Activated CD4-positive, alpha-beta T cell treated with anti-CD3 and anti-CD28 coated beads for 24 hours (primary cell): Measurements from ENCODE around the gene NALCN.

ENCODE experiments used
- DNase-seq, 2 donors: peaks; one replicate each; pipeline ENCODE4 v3.0.0-alpha.2; 2020; ENCODE audit warnings: low read depth in 2 of 2

The NALCN gene

DNA sequence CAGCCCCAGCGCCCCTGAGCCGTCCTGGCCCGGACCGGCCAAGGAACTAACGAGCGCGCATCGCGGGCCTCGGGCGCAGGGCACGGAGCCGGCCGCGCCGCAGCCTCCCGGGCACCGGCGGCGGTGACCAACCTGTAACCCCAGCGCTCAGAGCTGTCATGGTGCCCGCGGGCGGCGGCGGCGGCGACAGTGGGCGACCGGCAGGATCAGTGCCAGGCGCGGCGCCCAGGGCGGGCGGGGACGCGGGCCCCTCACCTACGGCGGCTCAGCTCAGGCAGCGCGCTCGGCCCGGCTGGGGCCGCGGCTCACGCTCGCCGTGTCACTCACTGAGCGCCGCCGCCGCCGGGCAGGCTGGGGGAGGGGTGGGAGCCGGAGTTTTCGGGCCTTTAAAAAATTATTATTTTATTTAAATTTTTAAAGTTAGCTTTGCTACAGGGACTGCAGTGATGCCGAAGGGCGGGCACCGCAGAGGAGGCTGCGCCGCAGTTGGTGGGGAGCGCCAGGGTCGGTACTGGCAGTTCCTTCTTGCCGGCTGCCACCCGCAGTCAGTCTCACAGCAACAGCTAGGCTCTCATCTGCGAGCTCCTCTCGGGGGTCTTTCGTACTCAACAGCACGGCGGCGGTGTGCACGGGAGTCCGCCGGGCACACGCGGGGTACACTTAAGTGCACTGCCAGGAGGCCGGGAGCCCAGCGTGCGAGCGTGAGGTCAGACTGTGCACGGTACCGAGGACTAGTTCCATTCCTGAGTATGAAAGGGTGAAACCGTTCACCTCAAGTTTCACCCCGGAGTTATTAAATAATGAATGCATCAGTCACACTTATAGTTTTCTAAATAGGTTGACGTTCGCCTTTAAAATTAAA is at the start of gene NALCN:
Gene NALCN (minus strand): TSS at position 328 of the 862 bp plus-strand sequence. CDS start 17,382 bp downstream, outside the sequence.
- DNase-seq: no peak

DNA sequence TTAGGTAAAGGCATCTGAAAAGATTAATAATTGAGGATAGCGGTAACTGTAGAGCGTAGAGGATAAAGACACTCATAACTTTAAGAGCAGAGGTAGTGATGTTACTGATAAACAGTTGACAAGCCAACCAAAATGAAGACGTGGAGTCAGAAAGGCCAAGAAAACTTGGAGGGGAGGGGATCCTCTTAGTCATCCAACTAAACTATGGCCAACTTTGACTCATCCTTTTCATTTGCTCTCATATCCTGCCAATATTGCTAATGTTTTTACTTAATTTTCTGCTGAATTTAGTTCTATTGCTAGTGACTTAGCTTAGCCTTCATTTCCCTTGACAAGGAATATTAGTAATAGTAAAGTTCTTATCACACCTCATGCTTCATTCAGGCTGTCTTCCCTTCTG is 49.6 kb upstream of the NALCN start:
- DNase-seq: no peak

DNA sequence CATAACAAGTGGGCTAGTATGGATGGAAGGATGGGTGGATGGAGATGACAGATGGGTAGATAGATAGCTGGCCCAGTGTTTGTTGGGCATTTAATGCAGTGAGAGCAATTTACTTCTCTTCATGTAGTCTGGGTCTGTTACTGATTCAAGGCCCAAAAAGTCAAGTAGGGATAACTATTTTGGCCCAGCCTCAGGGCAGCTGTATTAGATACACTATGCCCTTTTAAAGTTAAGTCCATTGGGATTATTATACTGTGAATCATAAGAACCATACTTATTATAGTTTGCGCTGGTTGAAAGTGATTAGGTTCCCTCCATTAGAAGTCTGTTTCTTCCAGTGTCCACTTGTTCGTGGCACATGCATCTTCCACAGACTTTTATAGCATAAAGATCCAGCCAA is 40.9 kb upstream of the NALCN start:
- no peak for DNase-seq

DNA sequence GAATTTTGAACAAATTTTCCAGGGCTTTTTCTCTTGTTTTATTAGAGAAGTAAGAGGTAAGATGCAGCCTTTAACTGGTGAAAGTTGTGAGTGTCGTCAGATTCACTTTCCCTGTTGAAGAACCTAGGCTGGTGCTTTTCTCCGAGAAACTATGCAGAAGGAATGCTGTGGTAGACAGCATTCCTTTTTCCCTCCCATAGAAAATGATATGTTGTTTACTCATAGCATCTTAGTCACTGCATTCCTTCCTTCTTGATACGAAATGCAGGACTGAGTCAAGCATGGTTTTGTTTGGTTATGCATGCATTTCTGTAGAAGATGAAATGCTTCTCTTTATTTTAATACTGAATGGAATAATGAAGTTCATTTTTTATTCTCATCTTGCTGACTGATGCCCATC is 39.6 kb upstream of the NALCN start:
- DNase-seq: no peak

DNA sequence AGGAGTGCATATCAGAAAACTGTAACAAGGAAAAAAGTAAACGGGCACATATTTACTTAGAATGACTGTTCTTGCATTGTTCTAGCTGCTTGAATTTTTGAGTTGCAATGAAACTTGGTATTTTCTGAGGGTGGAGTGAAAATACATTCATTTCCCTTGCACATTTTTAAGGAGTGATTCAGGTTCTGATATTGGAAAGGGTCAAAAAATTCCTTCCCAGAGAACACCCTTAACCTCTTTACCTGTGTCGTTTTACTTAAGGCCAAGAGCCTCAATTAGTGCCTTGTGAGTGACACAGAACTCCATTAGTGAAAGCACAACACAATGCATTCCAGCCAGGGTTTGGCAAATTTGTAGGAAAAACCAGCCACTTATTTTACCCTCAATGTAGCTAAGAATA is 38.5 kb upstream of the NALCN start:
- no peak for DNase-seq

DNA sequence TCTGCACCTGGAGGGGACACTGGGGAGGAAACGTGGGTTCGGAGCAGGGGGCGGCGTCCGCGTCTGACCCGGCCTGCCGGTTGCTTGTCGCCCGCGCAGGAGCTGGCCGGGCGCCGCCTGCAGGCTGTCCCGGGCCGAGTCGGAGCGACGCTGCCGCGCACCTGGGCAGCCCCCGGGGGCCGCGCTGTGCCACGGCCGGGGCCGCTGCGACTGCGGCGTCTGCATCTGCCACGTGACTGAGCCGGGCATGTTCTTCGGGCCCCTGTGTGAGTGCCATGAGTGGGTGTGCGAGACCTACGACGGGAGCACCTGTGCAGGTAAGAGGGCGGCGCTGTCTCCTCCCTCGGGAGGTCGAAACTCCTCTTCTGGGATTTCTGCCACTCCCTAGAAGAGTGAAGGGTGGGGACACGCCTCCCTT is 37.5 kb upstream of the NALCN start:
- no peak for DNase-seq

DNA sequence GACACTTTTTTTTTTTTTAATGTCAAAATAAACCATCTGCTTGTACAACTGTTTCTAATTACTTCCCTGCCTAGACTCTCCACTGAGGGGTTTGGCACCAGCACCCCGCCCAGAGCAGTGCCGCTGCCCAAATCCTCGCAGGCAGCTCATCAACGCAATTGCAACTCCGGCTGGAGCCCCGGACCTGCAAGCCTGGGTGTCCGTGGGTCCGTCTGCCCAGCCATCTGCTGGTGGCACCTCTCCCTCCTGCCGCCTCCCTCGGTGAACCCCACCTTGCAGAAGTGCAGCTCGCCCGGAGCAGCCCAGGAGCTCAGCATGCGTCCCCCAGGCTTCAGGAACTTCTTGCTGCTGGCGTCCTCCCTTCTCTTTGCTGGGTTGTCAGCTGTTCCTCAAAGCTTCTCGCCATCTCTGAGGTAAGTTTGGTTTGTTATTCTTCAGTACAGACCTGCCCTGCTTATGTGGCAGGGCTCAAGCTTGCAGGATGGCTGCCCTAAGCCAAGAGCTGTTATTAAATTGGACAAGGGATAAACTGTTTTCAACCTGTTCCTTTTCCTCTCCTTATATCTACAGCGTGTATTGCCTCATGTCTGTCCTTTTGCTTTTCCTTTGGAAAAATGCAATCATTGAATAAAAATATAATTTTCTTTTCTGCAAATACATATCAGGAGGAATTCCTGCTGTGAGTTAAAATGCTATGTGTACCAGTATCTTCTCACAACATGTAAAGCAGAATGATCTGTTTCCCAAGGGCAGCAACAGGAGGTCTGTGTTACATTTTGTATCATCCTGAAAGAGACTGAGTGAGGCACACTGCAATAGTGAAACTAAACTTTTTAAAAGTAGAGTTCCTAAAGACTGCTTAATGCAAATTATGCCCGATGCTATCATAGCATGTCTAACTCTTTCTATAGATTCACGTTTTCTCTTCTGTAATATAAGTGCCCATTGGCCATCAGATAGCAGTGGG is 36.5 kb upstream of the NALCN start, which contains the start of gene ITGBL1:
Gene ITGBL1 (plus strand): TSS at position 157 of the 967 bp plus-strand sequence. CDS start 159 bp downstream, at position 316.
- no peak for DNase-seq

DNA sequence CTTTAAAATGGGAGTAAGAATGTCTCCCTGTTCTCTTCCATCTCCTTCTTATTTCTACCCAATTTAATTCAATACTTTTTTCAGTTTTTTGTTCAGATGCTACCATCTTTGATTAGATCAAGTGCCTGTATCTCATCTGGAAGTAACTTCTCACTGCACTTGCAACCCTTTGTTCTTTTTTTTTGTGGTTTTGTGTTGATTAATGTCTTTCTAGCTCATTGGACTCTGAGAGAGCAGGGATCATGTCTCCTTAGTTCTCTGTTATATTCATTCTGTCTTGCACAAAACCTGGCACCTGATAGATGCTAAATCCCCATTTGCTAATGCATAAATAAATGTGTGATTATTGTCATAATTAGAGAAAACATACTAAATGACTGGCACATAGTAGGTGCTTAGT is 35.3 kb upstream of the NALCN start:
- no peak for DNase-seq

DNA sequence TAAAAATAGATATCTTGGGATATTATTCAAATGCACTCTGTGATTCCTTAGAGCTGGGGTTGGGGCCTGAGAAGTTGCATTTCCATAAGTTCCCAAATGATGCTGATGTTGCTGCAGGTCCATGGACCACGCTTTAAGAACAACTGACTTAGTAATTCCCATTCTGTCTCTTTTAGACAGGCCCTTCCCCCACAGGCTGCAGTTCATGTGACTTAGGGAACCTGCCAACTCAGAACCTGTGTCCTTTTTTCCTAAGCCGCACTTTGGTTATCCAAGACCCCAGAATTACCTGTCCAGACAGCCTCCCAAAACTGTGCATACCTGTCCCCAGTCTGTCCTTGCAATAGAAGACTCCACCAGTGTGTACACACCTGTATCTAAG is 34.4 kb upstream of the NALCN start:
- DNase-seq: no peak

DNA sequence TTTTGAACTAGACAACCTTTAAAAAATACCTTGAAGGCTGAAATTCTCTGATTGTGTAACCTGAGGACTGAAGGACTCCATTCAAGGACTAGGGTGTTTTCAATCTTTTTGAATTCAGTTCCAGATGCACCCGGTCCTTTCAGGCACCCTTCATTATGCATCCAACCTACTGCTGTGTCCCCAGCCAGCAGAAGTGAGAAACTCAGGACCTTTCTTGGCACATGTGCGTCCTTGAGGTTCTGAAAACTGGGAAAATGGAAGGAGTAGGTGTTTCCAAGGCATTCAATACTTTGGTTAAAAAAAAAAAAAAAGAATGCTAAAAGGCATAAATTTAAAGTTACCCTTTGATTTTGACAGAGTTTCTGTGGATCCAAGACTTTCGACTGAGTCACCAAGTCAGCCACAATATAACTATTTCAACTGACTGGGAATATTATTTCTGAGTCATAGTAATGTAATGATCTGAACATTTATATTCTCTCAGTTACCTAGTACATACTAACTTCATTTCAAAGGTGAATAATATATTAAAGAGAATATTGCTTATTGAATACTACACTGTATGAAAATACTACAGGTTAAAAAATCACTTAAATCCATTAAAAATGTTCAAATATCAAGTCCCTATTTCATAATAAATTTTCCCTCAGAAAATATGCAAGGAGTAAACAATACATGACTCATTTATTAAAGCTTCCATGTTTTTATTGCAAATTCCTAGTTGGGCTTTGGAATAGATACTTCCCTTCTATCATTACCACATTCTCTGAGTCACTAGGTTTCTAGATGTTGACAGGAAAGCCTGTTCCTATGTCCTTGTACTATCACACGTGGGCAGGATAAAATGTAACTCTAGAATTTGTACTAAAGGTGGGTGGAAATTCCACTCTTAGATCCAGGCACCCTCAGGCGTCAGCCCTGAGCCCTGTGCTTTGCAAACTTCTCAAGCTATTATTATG is 33.8 kb upstream of the NALCN start:
- no peak for DNase-seq

DNA sequence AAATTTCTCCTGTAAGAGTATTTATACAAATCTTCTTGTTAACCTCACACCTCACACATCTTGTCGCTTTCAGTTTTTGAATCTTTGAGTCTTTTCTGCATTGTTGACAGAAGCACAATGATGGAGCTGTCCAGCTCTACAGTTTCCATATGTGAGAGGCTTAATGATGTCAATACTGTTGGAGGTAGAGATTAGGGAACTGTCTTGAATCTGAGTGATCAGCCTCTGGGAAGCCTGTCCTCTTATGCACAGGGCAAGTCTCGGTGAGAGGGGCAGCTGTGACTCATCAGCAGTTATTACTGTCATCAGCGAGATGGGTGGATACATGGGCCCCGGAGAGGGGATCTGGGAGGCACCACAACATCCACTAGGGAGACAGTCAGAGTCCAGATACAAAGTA is 31.5 kb upstream of the NALCN start:
- DNase-seq: no peak

DNA sequence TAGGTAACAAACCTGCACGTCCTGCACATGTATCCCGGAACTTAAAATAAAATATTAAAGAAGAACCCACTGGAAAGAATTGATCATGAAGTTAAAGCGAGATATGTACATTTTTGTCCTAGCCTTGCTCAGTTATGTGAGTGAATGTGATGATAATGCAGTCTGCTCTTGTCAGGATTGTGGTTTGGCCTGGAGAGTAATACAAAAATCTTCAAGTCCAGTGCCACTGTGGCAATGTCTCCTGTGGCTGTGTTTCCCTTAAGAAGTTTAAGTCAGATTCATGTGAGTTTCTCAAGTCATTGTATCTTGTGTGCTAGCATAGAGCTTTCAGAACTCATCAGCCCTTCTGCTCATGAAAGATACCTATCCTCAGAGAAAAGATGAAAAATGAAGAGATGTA is 18.2 kb upstream of the NALCN start:
- no peak for DNase-seq

DNA sequence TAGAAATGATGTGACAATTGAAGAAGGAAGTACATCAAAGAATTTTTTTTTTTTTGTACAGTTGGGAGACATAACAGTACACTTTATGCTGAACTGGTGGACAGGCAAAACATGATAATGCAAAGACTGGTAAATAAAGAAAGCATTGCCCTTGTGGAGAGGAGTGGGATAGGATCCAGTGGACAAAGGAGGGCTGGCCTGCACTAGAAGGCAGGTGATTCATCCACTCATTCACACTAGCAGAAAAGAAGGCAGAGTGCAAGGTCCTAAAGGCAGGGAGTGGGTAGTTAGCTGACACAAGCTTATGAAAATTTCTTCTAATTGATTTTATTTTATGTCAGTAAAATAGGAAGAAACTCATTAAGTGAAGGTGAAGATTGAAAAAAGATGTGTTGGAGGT is 17.6 kb upstream of the NALCN start:
- DNase-seq: no peak

DNA sequence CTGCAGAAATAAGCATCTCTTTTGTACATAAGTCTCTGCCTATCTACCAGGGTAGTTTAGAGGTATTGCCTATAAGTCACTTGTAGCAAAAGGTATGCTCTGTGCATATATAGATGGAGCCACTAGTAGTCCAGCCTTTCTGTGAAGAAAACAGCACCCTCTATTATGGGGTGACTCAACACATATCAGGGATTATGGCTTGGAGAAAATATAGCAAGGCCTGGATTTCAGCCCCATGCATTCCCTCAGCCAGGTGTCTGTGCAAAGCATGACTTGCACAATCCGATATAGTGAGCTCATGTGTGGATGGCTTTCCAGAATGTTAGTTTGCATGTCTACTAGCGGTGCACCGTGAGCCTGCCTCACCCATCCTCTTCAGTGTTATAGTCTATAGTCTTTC is 13.4 kb upstream of the NALCN start:
- DNase-seq: no peak

DNA sequence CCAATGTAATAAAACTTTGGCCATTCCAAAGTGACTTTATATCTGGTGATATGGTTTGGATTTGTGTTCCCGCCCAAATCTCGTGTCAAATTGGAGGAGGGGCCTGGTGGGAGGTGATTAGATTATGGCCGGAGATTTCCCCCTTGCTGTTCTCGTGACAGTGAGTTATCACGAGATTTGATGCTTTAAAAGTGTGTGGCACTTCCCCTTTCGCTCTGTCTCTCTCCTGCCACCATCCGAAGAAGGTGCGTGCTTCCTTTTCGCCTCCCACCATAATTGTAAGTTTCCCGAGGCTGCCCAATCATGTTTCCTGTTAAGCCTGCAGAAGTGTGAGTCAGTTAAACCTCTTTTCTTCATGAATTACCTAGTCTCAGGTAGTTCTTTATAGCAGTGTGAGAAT is 9.3 kb upstream of the NALCN start:
- no peak for DNase-seq

DNA sequence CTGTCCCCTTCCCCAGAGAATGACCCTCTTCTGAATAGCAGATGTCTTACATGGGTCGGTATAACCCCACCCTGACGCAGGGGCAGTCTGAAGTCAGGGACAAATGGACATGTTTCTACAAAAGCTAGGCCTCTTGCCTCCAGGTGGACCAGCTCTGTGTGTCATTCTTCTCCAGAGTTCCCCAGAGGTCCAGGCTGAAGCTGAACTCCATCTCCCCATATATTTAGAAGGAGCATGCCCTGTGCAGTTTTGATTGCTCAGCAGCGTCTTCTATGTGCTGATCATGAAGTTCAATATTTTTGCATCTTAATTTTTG is 8.8 kb upstream of the NALCN start:
- no peak for DNase-seq

DNA sequence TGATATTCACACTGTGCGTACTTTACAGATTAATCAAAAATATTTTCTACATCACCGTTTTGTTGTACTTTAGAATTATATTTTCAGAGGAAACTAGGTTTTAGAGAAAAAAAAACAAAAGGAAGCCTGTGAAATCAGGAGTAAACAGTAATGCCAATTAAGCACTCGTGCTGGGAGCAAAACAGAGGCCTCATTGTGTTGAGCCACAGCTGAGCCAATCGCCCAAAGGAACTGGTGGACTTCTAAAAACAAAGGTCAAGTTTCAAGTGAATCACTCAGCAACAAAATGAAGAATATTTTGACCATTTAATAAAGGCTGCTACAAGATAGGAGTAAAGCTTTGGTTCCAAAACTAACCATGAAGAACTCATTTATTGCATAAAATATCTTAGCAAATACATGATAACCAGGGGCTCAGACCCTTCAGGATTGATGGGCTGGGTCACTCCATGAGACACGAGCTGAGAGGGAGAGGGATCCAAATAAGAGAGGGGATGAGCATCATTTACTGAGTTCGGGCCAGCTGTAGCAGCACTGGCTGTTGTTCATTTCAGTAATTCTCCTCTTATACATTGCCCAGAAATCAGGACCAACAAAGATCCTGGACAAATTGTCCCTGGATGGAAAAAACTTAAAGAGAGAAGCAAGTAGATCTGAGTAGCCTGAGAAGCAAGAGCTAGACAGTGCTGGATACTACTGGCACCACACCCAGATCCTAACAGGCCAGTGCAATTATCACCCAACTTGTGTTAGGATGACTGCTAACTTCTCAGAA is 8.3 kb upstream of the NALCN start:
- DNase-seq: no peak

DNA sequence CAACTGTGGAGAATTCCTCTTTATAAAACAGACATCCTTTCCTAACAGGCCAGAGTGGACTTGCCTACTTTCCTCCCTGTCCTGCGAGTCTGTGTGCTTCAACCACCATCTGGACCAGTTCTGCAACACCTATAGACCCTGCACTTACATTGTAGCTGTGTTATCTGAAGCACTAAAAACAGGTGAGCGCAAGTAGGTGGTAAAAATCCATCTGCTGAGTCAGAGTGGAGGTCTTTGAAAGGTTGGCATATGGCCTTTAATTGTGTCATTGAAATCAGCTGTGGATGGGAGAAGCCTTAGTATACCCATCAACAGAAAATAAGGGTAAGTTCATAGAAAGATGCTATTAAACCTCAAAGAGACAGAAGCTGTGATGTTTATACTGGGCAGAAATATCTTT is 7.6 kb upstream of the NALCN start:
- DNase-seq: no peak

DNA sequence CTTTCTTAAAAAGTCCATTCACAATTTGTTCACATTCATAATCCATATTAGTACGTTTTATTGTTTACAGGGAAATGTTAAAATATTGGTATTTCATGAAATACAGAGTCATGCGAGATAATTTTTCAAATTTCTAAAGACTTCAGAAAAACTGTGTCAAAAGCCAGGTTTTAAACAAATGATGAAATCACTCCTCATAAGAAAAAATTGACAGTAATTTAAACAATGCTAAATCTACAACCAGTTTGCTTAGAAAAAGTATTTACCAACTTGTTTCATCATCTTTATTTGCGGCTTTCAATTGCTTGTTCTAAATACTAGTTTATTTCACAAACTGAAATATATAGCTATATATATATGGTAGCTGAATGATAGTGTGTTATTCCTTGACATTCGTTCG is 1.2 kb upstream of the NALCN start:
- DNase-seq: no peak

DNA sequence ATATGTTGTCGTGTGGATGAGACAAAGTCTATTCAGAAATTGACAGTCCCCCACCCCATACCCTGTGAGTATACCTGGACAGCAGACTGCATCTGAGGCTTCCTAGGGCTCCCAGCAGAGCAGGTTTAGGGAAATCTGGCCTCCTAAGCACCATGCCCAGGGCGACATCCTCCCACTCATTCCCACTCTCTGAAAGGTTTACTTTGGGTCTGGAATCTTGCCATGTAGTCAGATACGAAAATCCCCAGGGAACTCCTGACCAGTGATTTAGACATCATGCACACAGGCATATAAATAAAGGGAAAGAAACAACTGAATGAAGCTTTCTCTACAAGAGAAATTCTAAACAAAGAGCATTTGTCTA is 717 bp upstream of the NALCN start:
- no peak for DNase-seq
